ENCODE results near the gene GIT1.

Gene GIT1

GRCh38 chr17:29592850-29593551, 3.6 kb upstream of the GIT1 start, which contains the start of gene ANKRD13B:
ANKRD13B (plus strand) TSS chr17:29593132; CDS start chr17:29593622, 490 bp downstream.
- peak in 1 of 4 experiments; percentile 39 for DNase-seq

- peak; percentile 61 to 73 (median 68) for DNase-seq
Observed at GRCh38 chr17:29591737-29592608, 2.5 kb upstream of the GIT1 start.

DNA sequence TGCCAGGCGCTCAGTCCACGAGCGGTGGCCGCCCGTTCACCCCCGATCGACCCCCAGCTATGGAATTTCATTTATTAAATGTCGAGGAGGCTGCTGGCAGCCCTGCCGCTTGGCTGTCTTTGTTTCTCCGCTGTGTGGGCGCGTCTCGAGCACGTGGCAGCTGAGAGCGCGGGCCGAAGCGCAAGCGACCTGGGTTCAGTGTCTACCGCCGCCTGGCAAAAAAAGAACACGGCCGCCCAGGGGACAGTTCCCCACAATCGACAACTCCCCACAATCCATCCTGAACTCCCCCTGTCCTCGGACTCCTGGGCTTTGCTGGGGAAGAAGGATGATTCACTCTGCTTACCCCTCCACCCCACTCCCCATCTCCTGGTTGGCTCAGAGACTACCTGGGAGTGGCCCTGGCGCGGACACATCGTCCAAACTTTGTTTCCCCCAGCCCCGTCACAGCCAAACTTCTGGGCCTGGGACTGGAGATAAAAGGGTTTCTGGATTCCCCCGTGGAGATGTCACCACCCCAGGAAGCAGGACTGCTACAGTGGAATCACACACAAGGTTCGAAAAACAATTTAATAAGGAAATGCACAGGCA, 1.8 kb upstream of the GIT1 start:
- DNase-seq, result no peak

GRCh38 chr17:29590411-29591145, 1.1 kb upstream of the GIT1 start:
- no peak for DNase-seq

DNA sequence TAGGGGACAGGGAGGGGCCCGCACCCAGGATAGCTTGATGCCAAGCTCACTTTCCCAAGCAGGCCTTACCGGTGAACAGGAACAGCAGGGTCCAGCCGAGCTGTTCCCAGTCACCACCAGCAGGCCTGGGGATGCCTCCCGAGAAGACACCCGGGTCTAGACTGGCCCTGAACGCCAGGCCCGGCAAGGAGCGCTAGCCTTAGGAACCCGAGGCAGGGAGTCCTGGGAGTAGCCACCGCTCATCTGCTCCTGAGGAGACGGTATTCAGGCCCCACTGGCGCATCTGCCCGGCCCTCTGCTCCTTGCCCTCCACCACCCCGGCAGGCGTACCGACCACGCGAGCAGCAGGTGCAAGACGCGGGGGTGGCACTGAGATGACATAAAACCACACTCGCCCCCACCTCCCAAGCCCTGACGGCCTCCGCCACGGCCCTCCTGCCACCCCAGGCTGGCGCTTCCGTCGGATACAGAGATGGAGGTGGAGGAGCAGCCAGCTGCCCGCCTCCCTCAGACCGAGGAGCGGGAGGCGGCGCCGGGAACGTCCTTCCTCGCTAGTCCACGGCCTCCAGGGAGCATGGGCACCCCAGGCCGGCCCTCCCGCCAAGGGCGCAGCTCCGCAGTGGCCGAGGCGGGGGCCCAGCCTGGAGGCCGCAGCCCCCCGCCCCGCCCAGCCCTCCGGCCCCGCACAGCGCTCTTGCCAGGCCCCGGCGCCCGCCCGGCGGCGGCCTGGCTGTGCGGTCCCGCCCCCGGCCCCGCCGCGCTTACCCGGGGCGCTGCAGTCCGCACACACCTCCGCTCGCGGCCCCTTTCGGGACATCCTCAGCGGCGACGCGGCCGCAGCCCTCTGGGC, 661 bp downstream of the GIT1 start:
- peak in 1 of 4 experiments; percentile 22 for DNase-seq

DNA sequence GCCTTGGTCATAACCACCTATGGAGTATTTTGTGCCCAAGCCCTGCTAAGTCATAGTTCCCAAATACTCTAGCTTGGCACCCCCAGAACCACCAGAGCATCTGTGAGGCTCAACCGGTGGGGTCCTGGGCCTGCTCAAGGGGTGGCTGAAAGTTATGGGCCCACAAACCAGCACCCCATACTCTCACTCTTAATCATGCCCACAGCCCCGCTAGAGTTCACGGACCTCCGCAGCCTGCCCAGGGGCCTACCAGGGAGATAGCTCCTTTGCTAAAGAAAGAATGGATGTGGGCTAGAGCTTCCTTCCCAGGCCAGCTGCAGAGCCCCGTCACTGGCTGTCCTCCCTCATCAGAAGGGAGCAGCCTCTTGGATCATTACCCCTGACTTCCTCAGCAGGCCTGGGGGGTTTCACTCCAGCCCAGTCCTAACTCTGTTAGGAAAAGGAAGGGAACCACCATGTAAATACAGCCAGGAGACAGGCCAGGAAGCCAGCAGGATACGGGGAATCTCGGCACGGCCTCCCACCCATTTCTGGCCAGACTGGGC, 1.4 kb downstream of the GIT1 start:
- DNase-seq, result no peak

DNA sequence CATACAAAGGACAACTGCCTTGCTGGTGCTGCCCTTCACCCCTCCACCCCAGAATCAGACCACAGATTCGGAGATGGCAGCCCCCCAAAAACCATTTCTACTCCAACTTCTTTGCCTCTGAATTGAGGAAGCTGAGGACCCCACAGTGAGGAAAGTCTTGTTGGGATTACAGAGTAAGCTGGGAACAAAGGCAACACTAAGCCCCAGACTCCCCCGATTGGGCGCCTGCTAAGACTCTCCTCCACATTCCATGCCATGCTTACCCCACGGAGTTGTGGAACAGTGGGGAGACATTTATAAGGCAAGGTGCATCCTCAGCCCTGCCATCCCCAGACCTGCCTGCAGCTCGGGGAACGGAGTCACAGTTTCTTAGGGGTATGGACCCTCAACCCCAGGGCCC, 1.9 kb downstream of the GIT1 start:
- no peak for DNase-seq

GRCh38 chr17:29586676-29587469, 2.6 kb downstream of the GIT1 start:
- DNase-seq, result no peak

GRCh38 chr17:29585080-29585751, 4.2 kb downstream of the GIT1 start:
- no peak for DNase-seq

DNA sequence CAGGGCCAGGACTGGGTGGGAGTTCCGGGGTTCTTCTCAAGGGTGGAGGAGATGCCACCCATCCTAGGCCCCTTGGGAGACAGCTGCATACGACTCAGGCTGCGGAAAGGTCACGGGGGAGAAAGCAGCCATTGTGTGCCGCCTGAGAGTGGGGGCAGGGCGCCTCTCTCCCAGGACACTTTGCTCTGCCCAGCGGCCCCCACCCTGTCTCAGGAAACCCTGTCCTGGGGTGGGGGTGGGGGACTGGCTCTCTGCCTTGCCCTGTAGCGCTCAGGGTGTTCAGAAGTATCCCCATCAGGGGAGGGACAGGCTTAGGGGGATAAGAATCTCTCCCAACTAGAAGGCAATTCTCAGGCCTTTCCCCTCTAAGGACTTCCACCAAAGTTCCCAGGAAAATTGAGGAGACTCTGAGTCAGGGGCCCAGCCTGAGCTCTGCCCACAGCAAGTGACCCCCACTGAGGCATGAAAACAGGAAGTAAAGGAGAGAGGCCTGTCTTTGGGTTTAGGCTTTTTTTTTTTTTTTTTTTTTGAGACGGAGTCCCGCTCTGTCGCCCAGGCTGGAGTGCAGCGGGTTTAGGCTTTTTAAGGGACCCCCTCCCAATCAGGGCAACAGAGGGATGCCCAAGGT, 4.9 kb downstream of the GIT1 start:
- DNase-seq, result no peak

DNA sequence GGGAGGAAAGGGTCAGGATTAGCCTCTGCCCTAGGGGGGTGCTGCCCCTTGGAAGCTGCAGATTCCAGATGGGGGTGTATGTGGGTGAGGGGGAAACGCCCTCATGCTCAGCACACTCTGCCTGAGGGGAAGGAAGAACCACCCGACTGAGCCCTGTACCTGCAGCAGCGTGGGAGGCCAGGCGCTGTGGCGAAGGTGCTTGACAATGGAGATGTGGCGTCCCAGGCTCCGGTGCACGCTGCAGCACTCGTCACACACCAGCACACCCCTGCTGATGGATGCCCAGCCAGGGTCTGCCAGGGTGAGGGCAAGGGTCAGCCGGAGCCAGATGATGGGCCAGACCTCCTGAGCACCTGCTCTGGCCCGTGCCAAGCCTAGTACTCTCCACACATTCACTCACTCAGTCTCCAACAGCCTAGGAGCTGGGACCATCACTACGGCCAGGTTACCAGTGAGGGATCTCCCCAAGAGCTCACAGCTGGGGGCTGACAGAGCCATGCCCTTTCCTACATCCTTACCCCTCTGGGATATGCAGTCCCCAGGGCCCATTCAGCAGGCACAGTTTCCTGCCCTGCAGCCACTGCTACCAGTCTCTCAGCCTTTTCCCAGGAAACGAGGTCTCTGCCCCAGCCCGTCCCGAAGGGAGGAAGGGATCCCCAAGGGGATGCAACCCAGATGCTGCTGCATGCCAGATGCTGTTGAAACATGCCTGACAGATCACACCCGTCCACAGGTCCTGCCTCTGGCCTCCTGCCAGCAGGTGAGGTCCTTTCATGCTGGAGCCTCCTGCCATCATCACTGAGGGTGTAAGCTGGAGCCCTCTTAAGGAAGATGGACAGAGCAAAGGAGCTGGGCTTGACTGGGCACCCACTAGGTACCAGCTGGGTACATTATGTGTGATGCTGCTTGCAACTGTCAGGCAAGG, 5.9 kb downstream of the GIT1 start:
- DNase-seq, result no peak

DNA sequence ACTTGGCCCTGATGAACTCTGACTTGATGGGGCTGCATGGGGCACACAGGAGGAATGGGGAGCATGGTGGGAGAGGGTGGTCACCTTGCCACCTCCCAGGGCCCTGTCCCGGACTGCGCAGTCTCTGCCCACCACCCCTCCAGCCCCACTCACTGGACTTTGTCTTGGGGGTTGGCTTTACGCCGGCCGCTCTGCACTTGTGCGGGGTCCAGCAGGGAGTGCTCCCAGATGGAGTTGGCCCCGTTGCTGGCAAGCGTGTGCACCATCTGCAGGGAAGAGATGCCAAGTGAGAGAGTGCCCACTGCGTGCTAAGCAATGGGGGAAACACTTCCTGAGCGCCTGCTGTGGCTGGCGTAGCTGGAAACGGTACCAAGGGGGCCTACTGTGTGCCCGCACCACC, 6.7 kb downstream of the GIT1 start:
- no peak for DNase-seq

- no peak for DNase-seq
Observed at GRCh38 chr17:29582254-29582765, 7.1 kb downstream of the GIT1 start.

- no peak for DNase-seq
Observed at GRCh38 chr17:29581583-29582253, 7.7 kb downstream of the GIT1 start.

DNA sequence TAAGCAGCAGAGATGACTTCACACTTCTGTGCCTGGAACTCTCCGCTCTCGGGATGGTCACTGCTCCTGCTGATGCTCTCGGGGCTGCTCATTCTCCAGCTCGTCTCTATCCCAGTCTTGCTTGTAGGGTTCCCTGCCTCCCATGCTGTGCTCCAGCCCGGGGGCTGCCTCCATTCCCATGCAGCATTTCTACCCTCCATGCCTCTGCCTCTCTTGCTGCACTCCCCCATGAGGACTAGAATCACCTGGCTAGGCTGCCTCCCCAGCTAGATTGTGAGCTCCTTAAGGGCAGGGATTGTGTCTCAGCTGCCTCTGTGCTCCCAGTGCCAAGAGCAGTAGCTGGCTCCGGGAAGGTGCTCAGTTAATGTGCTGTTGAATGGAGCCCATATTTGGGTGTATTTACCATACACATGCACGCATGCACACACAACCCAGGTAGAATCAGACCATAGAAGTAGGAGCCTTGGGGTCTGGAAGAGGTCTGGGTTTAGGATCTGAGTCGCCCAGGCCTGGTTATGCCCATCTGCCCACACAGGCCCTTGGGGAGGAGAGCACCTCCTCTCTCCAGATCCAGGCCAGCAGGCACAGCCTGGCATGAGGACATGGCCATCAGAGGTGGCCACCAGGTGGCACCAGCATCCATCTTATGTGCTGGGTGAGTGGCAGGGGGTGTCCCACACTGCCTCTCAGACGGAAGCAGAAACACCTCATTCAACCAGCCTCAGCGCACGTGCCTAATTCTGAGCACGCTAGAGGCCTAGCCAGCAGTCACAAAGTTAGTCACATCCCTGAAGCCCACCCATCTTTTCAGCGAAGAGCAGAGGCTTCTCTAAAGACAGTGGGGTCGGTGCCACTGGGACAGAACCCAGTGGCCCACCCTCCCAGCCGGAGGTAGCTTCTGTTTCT, 9.3 kb downstream of the GIT1 start:
- DNase-seq, result peak; percentile 77 to 86 (median 80)

GRCh38 chr17:29578626-29579485, 10.6 kb downstream of the GIT1 start:
- no peak for DNase-seq
